ENCODE measurements around the gene CARD16. TPM values are rescaled to one million over a fixed set of nuclear protein-coding genes. Genes with fewer than 3 reads are reported as not detected.

CARD16 gene
- total and polyA plus RNA-seq, 2 experiments from 2014 or later, result 11.9 to 19.6 TPM

DNA sequence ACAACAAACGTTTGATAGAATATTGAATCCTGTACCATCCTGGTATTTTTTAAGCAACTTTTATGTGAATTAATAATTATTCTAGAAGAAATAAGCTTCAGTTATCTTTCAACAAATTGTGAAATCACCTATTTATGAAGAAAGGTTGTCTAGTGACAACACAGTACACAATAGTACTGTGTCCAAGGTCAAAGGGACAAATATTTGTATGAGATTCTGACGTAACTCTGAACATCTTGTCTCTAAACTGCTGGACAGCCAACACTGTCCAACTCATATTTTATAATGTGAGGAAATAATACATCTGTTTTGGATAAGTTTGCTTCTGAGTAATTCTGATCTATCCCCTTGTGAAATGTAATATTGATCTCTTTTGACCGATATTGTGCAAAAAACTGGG is 41.1 kb downstream of the CARD16 start:
- no peak overlapping the region for H2AFZ ChIP-seq
- no peak overlapping the region for H3K4me2 ChIP-seq
- 69% methylated on average over 3 of the region's 3 CpGs for WGBS (ENCODE audit: low lambda C conversion rate, missing lambda C conversion rate)
- no peaks in the 10 kb centered on the region for H3K4me1 ChIP-seq (ENCODE audit: insufficient read depth)
- no peaks in the 10 kb centered on the region for H3K36me3 ChIP-seq (replicated peaks; ENCODE audit: insufficient read depth, low read depth)
- H3K27me3 ChIP-seq, result no peaks in the 10 kb centered on the region
- no peak overlapping the region for H3K27ac ChIP-seq
- no peaks in the 10 kb centered on the region for H3K9me2 ChIP-seq (replicated peaks; ENCODE audit: insufficient read depth)
- no peaks in the 10 kb centered on the region for H3K79me2 ChIP-seq
- no peaks in the 10 kb centered on the region for H4K20me1 ChIP-seq (ENCODE audit: insufficient read depth, poor library complexity, severe bottlenecking)
- no peak for DNase-seq (ENCODE audit: low spot score)
- H3K9me3 ChIP-seq (ENCODE audit: low read depth), result no peaks in the 10 kb centered on the region
- TF ChIP-seq EZH2phosphoT487 (IDR thresholded peaks at IDR 0.05; ENCODE audit: low read depth, severe bottlenecking, unreplicated experiment) (no peak), EZH2 (IDR thresholded peaks at IDR 0.05; ENCODE audit: borderline replicate concordance) (no peak)
- TF ChIP-seq, protein P1, sequence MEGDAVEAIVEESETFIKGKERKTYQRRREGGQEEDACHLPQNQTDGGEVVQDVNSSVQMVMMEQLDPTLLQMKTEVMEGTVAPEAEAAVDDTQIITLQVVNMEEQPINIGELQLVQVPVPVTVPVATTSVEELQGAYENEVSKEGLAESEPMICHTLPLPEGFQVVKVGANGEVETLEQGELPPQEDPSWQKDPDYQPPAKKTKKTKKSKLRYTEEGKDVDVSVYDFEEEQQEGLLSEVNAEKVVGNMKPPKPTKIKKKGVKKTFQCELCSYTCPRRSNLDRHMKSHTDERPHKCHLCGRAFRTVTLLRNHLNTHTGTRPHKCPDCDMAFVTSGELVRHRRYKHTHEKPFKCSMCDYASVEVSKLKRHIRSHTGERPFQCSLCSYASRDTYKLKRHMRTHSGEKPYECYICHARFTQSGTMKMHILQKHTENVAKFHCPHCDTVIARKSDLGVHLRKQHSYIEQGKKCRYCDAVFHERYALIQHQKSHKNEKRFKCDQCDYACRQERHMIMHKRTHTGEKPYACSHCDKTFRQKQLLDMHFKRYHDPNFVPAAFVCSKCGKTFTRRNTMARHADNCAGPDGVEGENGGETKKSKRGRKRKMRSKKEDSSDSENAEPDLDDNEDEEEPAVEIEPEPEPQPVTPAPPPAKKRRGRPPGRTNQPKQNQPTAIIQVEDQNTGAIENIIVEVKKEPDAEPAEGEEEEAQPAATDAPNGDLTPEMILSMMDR (IDR thresholded peaks at IDR 0.05; ENCODE audit: poor library complexity), result no peak
- H3K4me3 ChIP-seq, result no peak overlapping the region

DNA sequence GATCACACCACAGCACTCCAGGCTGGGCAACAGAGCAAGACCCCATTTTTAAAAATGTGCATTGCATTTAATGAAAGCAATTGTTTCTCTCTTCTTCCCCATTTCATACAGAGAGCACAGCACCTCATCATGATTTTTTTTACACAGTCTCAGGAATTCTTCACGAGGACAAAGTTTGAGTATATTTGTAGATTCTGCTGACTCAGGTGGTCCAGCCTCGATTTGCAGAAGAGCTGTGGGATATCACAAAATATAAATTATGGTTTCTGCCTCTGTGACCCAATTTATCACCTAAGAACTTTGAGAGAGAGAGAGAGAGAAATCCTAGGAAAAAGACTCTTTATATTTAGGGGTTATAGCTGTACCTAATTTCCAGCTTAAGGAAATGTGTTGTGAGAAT is 42.0 kb downstream of the CARD16 start:
- no peaks in the 10 kb centered on the region for H3K9me2 ChIP-seq (replicated peaks; ENCODE audit: insufficient read depth)
- no peaks in the 10 kb centered on the region for H3K9me3 ChIP-seq (ENCODE audit: low read depth)
- no peak overlapping the region for H3K4me3 ChIP-seq
- no peaks in the 10 kb centered on the region for H3K27me3 ChIP-seq
- H4K20me1 ChIP-seq (ENCODE audit: insufficient read depth, poor library complexity, severe bottlenecking), result no peaks in the 10 kb centered on the region
- no peaks in the 10 kb centered on the region for H3K36me3 ChIP-seq (replicated peaks; ENCODE audit: insufficient read depth, low read depth)
- no peak for TF ChIP-seq EZH2phosphoT487 (IDR thresholded peaks at IDR 0.05; ENCODE audit: low read depth, severe bottlenecking, unreplicated experiment)
- H3K4me1 ChIP-seq (ENCODE audit: insufficient read depth), result no peaks in the 10 kb centered on the region
- WGBS (ENCODE audit: low lambda C conversion rate, missing lambda C conversion rate), result 80% methylated on average over 2 of the region's 2 CpGs
- H3K27ac ChIP-seq, result no peak overlapping the region
- H3K4me2 ChIP-seq, result no peak overlapping the region
- H2AFZ ChIP-seq, result no peak overlapping the region
- DNase-seq (ENCODE audit: low spot score), result no peak
- no peaks in the 10 kb centered on the region for H3K79me2 ChIP-seq

DNA sequence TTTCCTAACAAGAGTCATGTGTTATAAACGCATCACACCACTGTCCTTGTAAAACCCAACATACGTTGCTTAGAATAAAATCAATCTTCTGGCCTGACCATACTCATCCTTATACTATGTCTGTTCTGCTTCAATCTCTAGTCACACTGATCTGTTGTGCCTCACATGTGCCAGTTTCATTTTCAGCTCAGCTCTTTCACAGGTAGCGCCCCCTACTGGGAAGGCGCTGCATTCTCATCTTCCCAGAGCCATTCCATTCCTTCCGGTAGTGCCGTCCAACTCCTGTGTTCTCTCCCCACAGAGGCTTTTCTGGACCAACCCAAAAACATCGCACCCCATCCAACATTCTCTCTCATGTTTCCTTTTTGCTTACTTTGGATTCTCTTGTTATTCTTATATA is 44.3 kb downstream of the CARD16 start:
- WGBS (ENCODE audit: low lambda C conversion rate, missing lambda C conversion rate), result 74% methylated on average over 7 of the region's 7 CpGs
- no peak for DNase-seq (ENCODE audit: low spot score)
- no peaks in the 10 kb centered on the region for H3K79me2 ChIP-seq
- H3K4me1 ChIP-seq (ENCODE audit: insufficient read depth), result no peaks in the 10 kb centered on the region
- H3K9me2 ChIP-seq (replicated peaks; ENCODE audit: insufficient read depth), result no peaks in the 10 kb centered on the region
- no peak overlapping the region for H3K27ac ChIP-seq
- H4K20me1 ChIP-seq (ENCODE audit: insufficient read depth, poor library complexity, severe bottlenecking), result no peaks in the 10 kb centered on the region
- H2AFZ ChIP-seq, result no peak overlapping the region
- no peak overlapping the region for H3K4me2 ChIP-seq
- TF ChIP-seq, protein P1 (IDR thresholded peaks at IDR 0.05; ENCODE audit: poor library complexity), result peak; percentile 18
- TF ChIP-seq EZH2phosphoT487 (IDR thresholded peaks at IDR 0.05; ENCODE audit: low read depth, severe bottlenecking, unreplicated experiment) (no peak), EZH2 (IDR thresholded peaks at IDR 0.05; ENCODE audit: borderline replicate concordance) (no peak)
- H3K27me3 ChIP-seq, result no peaks in the 10 kb centered on the region
- H3K9me3 ChIP-seq (ENCODE audit: low read depth), result no peaks in the 10 kb centered on the region
- H3K4me3 ChIP-seq, result no peak overlapping the region
- no peaks in the 10 kb centered on the region for H3K36me3 ChIP-seq (replicated peaks; ENCODE audit: insufficient read depth, low read depth)

DNA sequence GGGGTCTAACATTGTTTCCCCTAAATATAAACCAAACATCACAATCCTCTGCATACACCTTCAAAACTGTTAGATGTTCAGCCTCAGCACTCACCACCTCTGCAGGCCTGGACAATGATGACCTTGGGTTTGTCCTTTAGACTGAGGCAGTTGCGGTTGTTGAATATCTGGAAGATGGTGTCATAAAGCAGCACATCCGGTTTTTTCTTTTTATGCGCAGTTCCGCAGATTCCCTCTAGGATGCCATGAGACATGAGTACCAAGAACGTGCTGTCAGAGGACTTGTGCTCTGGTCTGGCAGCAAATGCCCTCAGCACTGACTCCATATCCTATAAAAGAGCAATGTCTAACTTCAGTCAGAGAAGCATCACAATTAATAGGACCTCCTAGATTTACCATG is 45.0 kb downstream of the CARD16 start:
- no peaks in the 10 kb centered on the region for H3K79me2 ChIP-seq
- H3K4me1 ChIP-seq (ENCODE audit: insufficient read depth), result no peaks in the 10 kb centered on the region
- WGBS (ENCODE audit: low lambda C conversion rate, missing lambda C conversion rate), result 87% methylated on average over 5 of the region's 5 CpGs
- DNase-seq (ENCODE audit: low spot score), result no peak
- no peak overlapping the region for H3K4me3 ChIP-seq
- H3K27me3 ChIP-seq, result no peaks in the 10 kb centered on the region
- no peaks in the 10 kb centered on the region for H3K9me2 ChIP-seq (replicated peaks; ENCODE audit: insufficient read depth)
- H2AFZ ChIP-seq, result no peak overlapping the region
- H3K36me3 ChIP-seq (replicated peaks; ENCODE audit: insufficient read depth, low read depth), result no peaks in the 10 kb centered on the region
- H4K20me1 ChIP-seq (ENCODE audit: insufficient read depth, poor library complexity, severe bottlenecking), result no peaks in the 10 kb centered on the region
- no peak overlapping the region for H3K27ac ChIP-seq
- no peaks in the 10 kb centered on the region for H3K9me3 ChIP-seq (ENCODE audit: low read depth)
- no peak for TF ChIP-seq EZH2phosphoT487 (IDR thresholded peaks at IDR 0.05; ENCODE audit: low read depth, severe bottlenecking, unreplicated experiment)
- TF ChIP-seq, protein P1 (IDR thresholded peaks at IDR 0.05; ENCODE audit: poor library complexity), result no peak
- TF ChIP-seq EZH2 (IDR thresholded peaks at IDR 0.05; ENCODE audit: borderline replicate concordance), result no peak
- no peak overlapping the region for H3K4me2 ChIP-seq

All from hepatocyte (in vitro differentiated cells).